Astrocyte (in vitro differentiated cells and primary cell): ENCODE measurements around the gene MBNL2. TPM values are rescaled to one million over a fixed set of nuclear protein-coding genes. Genes with fewer than 3 reads are reported as not detected.

Experiments
- DNase-seq: peaks from one replicate; pipeline ENCODE4 v3.0.0-alpha.2; 2010; ENCODE audit warnings: low read depth
- FAIRE-seq: peaks from 2 replicates; lab custom pipeline; 2011; peaks lifted over from hg19 to GRCh38; lab: Jason Lieb, UNC
- H2AFZ ChIP-seq: 2 replicates; pipeline ENCODE4 v1.6.0; 2012; ENCODE audit warnings: low read depth, low read length, inconsistent platforms
- H3K27ac ChIP-seq: 2 replicates; pipeline ENCODE4 v1.5.1; 2011; ENCODE audit warnings: low read depth, low read length, inconsistent platforms
- H3K27me3 ChIP-seq: 2 replicates; pipeline ENCODE4 v1.6.0; 2011; ENCODE audit warnings: low read length, inconsistent platforms; ENCODE audit not compliant: insufficient read depth
- H3K36me3 ChIP-seq: 2 replicates; pipeline ENCODE4 v1.5.1; 2011; ENCODE audit warnings: low read length, inconsistent platforms; ENCODE audit not compliant: insufficient read depth
- H3K4me1 ChIP-seq: 2 replicates; pipeline ENCODE4 v1.5.1; 2011; ENCODE audit warnings: low read length, inconsistent platforms; ENCODE audit not compliant: insufficient read depth
- H3K4me2 ChIP-seq: 2 replicates; pipeline ENCODE4 v1.6.0; 2012; ENCODE audit warnings: low read length, inconsistent platforms
- H3K4me3 ChIP-seq: 2 replicates; pipeline ENCODE4 v1.5.1; 2011; ENCODE audit warnings: low read depth, mild to moderate bottlenecking, low read length, inconsistent platforms; ENCODE audit not compliant: insufficient read depth
- H3K79me2 ChIP-seq: 2 replicates; pipeline ENCODE4 v1.6.0; 2012; ENCODE audit warnings: mild to moderate bottlenecking, low read length, inconsistent platforms; ENCODE audit not compliant: insufficient read depth
- H3K9ac ChIP-seq: 2 replicates; pipeline ENCODE4 v1.6.0; 2012; ENCODE audit warnings: mild to moderate bottlenecking, low read length, inconsistent platforms
- H3K9me3 ChIP-seq: 2 replicates; pipeline ENCODE4 v1.5.1; 2012; ENCODE audit warnings: low read depth, mild to moderate bottlenecking, low read length, inconsistent platforms; ENCODE audit not compliant: insufficient read depth
- H4K20me1 ChIP-seq: 2 replicates; pipeline ENCODE4 v1.6.0; 2012; ENCODE audit warnings: low read length, inconsistent platforms; ENCODE audit not compliant: insufficient read depth
- H3K27ac Mint-ChIP-seq: one replicate; pipeline ENCODE4 v1.8.0; 2021; ENCODE audit warnings: mild to moderate bottlenecking, mixed read lengths; ENCODE audit not compliant: unreplicated experiment
- H3K27me3 Mint-ChIP-seq: one replicate; pipeline ENCODE4 v1.8.0; 2021; ENCODE audit warnings: low read depth, mixed read lengths; ENCODE audit not compliant: unreplicated experiment
- H3K36me3 Mint-ChIP-seq: one replicate; pipeline ENCODE4 v1.8.0; 2021; ENCODE audit warnings: low read depth, mixed read lengths; ENCODE audit not compliant: unreplicated experiment
- H3K4me1 Mint-ChIP-seq: one replicate; pipeline ENCODE4 v1.8.0; 2021; ENCODE audit warnings: low read depth, mixed read lengths; ENCODE audit not compliant: unreplicated experiment
- H3K4me3 Mint-ChIP-seq: one replicate; pipeline ENCODE4 v1.8.0; 2021; ENCODE audit warnings: mild to moderate bottlenecking, moderate library complexity, mixed read lengths; ENCODE audit not compliant: unreplicated experiment
- H3K9me3 Mint-ChIP-seq: one replicate; pipeline ENCODE4 v1.8.0; 2021; ENCODE audit warnings: mild to moderate bottlenecking, mixed read lengths; ENCODE audit not compliant: unreplicated experiment
- EZH2 ChIP-seq: IDR thresholded peaks from 2 replicates; pipeline ENCODE4 v1.6.1; 2012; ENCODE audit warnings: mild to moderate bottlenecking, low read length, inconsistent platforms; ENCODE audit not compliant: insufficient read depth
- total RNA-seq: library from RNA; stranded (reverse); gene quantifications from 2 replicates; pipeline ENCODE4 v1.2.1, GENCODE V29; 2021
- TF ChIP-seq, protein P1 (sequence below): IDR thresholded peaks from 2 replicates; pipeline ENCODE4 v1.5.1; 2011; ENCODE audit warnings: low read depth, mild to moderate bottlenecking, inconsistent platforms, low read length, moderate library complexity; ENCODE audit not compliant: insufficient read depth

MBNL2 gene
- total RNA-seq, 1 donor from 2014 or later = 66.5 TPM

DNA sequence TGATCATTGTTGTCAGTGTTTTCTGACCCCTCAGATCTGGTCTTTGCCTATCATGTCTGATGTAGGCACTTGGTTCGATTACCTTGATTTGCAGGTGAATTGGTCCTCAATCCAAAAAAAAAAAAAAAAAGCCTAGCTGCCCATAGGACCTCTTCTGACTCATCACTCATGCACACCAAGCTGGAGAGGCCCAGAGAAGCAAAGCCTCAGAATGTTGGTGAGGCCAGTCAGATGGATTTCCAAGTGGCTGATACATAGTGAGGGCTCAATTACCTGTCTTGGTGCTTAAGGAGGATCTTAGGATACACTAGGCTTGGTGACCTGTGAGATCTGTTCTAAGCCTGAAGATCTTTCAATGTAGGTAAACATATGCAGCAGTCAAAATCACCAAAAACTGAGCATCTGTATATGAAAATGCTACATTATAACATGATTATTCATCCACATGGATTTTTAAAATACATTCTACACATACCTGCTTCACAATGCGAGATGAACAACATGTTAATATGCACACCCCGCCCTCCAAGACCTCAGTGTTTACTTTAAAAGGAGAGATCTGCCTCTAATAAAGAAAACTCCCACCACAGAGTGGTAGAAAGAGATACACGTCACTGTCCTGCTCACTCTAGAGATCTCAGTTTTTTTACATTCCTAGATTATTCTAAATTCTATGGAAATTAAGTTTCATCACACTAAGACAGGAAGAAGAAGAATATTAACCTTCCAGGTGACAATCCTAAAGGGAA lies 132.0 kb downstream of the MBNL2 start:
- DNase-seq (peak; percentile 36), FAIRE-seq (no peak)
- Histone ChIP-seq H3K79me2 (no peaks in the 10 kb centered on the region), H3K9me3 (no peaks in the 10 kb centered on the region), H2AFZ (no peak overlapping the region), H3K27me3 (no peaks in the 10 kb centered on the region), H4K20me1 (no peaks in the 10 kb centered on the region), H3K4me2 (no peak overlapping the region), H3K36me3 (peaks cover 29% of the 10 kb centered on the region), H3K4me1 (no peaks in the 10 kb centered on the region), H3K9ac (no peak overlapping the region), H3K4me3 (no peak overlapping the region), H3K27ac (no peak overlapping the region)
- Mint-ChIP-seq H3K36me3 (peaks cover 25% of the 10 kb centered on the region), H3K27ac (no peak overlapping the region), H3K9me3 (peaks cover 4% of the 10 kb centered on the region), H3K4me1 (peaks cover 5% of the 10 kb centered on the region), H3K27me3 (no peaks in the 10 kb centered on the region), H3K4me3 (no peak overlapping the region)
- TF ChIP-seq EZH2 = no peak
- TF ChIP-seq, protein P1, sequence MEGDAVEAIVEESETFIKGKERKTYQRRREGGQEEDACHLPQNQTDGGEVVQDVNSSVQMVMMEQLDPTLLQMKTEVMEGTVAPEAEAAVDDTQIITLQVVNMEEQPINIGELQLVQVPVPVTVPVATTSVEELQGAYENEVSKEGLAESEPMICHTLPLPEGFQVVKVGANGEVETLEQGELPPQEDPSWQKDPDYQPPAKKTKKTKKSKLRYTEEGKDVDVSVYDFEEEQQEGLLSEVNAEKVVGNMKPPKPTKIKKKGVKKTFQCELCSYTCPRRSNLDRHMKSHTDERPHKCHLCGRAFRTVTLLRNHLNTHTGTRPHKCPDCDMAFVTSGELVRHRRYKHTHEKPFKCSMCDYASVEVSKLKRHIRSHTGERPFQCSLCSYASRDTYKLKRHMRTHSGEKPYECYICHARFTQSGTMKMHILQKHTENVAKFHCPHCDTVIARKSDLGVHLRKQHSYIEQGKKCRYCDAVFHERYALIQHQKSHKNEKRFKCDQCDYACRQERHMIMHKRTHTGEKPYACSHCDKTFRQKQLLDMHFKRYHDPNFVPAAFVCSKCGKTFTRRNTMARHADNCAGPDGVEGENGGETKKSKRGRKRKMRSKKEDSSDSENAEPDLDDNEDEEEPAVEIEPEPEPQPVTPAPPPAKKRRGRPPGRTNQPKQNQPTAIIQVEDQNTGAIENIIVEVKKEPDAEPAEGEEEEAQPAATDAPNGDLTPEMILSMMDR = no peak

DNA sequence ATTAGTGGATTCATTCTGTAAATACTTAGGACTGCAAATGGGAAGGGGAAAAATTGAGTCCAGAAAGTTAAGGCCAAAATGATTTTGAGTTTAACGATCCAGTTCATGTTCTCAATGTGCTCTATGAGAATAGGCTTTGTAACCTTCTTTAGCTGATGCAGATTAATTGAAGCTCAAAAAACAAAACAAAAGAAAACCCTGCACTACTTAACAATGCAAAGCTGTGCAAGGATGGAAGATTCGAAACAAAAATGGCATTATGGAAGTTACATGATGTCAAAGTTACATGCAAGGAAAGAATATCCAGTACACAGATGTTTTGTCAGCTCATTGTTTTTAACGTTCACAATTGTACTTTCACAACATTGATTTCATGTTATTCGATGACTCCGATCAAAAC lies 132.7 kb downstream of the MBNL2 start:
- Histone ChIP-seq H3K27ac (no peak overlapping the region), H3K4me3 (no peak overlapping the region), H3K79me2 (no peaks in the 10 kb centered on the region), H3K9ac (no peak overlapping the region), H2AFZ (no peak overlapping the region), H3K9me3 (no peaks in the 10 kb centered on the region), H3K36me3 (peaks cover 32% of the 10 kb centered on the region), H3K4me1 (no peaks in the 10 kb centered on the region), H3K27me3 (no peaks in the 10 kb centered on the region), H4K20me1 (no peaks in the 10 kb centered on the region), H3K4me2 (no peak overlapping the region)
- no peaks in the 10 kb centered on the region for H3K27me3 Mint-ChIP-seq
- no peak overlapping the region for H3K27ac Mint-ChIP-seq
- H3K36me3 Mint-ChIP-seq = peaks cover 24% of the 10 kb centered on the region
- TF ChIP-seq, protein P1 = no peak
- TF ChIP-seq EZH2 = no peak
- peaks cover 5% of the 10 kb centered on the region for H3K4me1 Mint-ChIP-seq
- FAIRE-seq = peak; percentile 58
- H3K4me3 Mint-ChIP-seq = no peak overlapping the region
- no peak for DNase-seq
- H3K9me3 Mint-ChIP-seq = peaks cover 4% of the 10 kb centered on the region

DNA sequence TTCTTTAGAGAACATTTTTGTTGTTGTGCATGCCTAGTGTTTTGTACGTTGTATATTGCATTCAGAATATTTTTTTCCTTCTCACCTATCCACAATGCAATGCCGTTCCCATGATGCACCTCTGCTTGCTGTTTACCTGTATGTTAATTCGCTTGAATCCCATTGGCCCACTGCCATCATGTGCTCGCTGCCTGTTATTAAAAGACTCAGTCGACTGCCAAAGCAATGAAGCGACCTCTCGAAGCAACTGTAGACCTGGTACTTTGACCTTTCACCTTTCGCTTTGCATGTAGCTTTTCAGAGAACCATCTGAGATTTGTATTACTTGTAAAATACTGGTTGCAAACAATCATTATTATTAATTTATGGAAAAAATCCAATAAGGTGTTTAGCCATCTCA lies 134.5 kb downstream of the MBNL2 start:
- Histone ChIP-seq H3K4me2 (no peak overlapping the region), H4K20me1 (peaks cover 9% of the 10 kb centered on the region), H3K9ac (no peak overlapping the region), H3K27me3 (no peaks in the 10 kb centered on the region), H3K79me2 (no peaks in the 10 kb centered on the region), H3K4me3 (no peak overlapping the region), H3K4me1 (no peaks in the 10 kb centered on the region), H2AFZ (no peak overlapping the region), H3K9me3 (no peaks in the 10 kb centered on the region), H3K27ac (no peak overlapping the region), H3K36me3 (peaks cover 33% of the 10 kb centered on the region)
- Mint-ChIP-seq H3K4me1 (peaks cover 5% of the 10 kb centered on the region), H3K9me3 (no peaks in the 10 kb centered on the region), H3K27ac (no peak overlapping the region), H3K4me3 (no peak overlapping the region), H3K27me3 (no peaks in the 10 kb centered on the region), H3K36me3 (peaks cover 7% of the 10 kb centered on the region)
- DNase-seq (no peak), FAIRE-seq (no peak)
- TF ChIP-seq EZH2 = no peak
- TF ChIP-seq, protein P1 = no peak
